PC-3 (cell line): ENCODE measurements around the gene PER2. TPM values are rescaled to one million over a fixed set of nuclear protein-coding genes. Genes with fewer than 3 reads are reported as not detected.

Experiments used
- ATAC-seq: fragments of 200-7000 bp; cut with Tn5 transposase; 2 replicates; pipeline ENCODE4 v1.9.1; 2020; ENCODE audit warnings: mild to moderate bottlenecking, moderate library complexity
- BruUV-seq: library from RNA; stranded (reverse); fragments of 400-500 nt; replicated peaks from 2 replicates; lab custom pipeline; 2021; lab: Mats Ljungman, UMichigan
- CTCF ChIA-PET: fragments of 300-600 bp; sonication (Branson Sonifier 250); formaldehyde crosslinking; loops from one replicate; lab custom pipeline; 2022; ENCODE audit warnings: antibody characterized with exemption; lab: Charles Lee
- POLR2A ChIA-PET: fragments of 300-600 bp; sonication (Branson Sonifier 250); formaldehyde crosslinking; loops from one replicate; lab custom pipeline; 2022; ENCODE audit warnings: antibody characterized with exemption; ENCODE audit not compliant: unreplicated experiment; lab: Charles Lee
- DNase-seq: peaks from one replicate; pipeline ENCODE4 v3.0.0-alpha.2; 2015
- H2AFZ ChIP-seq: fragments of 300-600 bp; sonication (generic); 2 replicates; pipeline ENCODE4 v1.6.0; 2016; ENCODE audit warnings: antibody characterized with exemption, low read length
- H3F3A ChIP-seq: fragments of 300-600 bp; sonication (generic); one replicate; pipeline ENCODE4 v1.6.0; 2017; ENCODE audit warnings: antibody characterized with exemption, low read length, control low read depth, mild to moderate bottlenecking; ENCODE audit not compliant: unreplicated experiment
- H3K27ac ChIP-seq: fragments of 300-600 bp; sonication (generic); 2 replicates; pipeline ENCODE4 v1.5.1; 2016; ENCODE audit warnings: mild to moderate bottlenecking, low read length
- H3K27me3 ChIP-seq: fragments of 300-600 bp; sonication (generic); 2 replicates; pipeline ENCODE4 v1.6.1; 2016; ENCODE audit warnings: low read length, mixed read lengths
- H3K36me3 ChIP-seq: fragments of 300-600 bp; sonication (generic); 2 replicates; pipeline ENCODE4 v1.6.1; 2016; ENCODE audit warnings: low read depth, mixed run types, low read length, mixed read lengths
- H3K4me1 ChIP-seq: fragments of 300-600 bp; sonication (generic); 2 replicates; pipeline ENCODE4 v1.5.1; 2016; ENCODE audit warnings: low read length; ENCODE audit not compliant: insufficient read depth
- H3K4me2 ChIP-seq: fragments of 300-600 bp; sonication (generic); 2 replicates; pipeline ENCODE4 v1.6.0; 2016; ENCODE audit warnings: low read length
- H3K4me3 ChIP-seq: fragments of 300-600 bp; sonication (generic); 2 replicates; pipeline ENCODE4 v1.5.1; 2016; ENCODE audit warnings: mild to moderate bottlenecking, low read length, mixed read lengths
- H3K79me2 ChIP-seq: fragments of 300-600 bp; sonication (generic); 2 replicates; pipeline ENCODE4 v1.6.1; 2017; ENCODE audit warnings: low read length, mixed read lengths
- H3K9ac ChIP-seq: fragments of 300-600 bp; sonication (generic); 2 replicates; pipeline ENCODE4 v1.6.0; 2016; ENCODE audit warnings: mild to moderate bottlenecking, low read length
- H3K9me2 ChIP-seq: fragments of 300-600 bp; sonication (generic); replicated peaks from 2 replicates; pipeline ENCODE4 v1.6.1; 2016; ENCODE audit warnings: mixed run types, low read length, mixed read lengths
- H3K9me3 ChIP-seq: fragments of 300-600 bp; sonication (generic); 2 replicates; pipeline ENCODE4 v1.6.1; 2016; ENCODE audit warnings: low read length, mixed read lengths
- H4K20me1 ChIP-seq: fragments of 300-600 bp; sonication (generic); 2 replicates; pipeline ENCODE4 v1.6.1; 2016; ENCODE audit warnings: low read length, mixed read lengths
- EZH2 ChIP-seq: fragments of 300-600 bp; sonication (generic); IDR thresholded peaks from one replicate; pipeline ENCODE4 v1.6.1; 2017; ENCODE audit warnings: antibody characterized with exemption, mild to moderate bottlenecking, low read length; ENCODE audit not compliant: unreplicated experiment
- EZH2phosphoT487 ChIP-seq: fragments of 300-600 bp; sonication (generic); IDR thresholded peaks from 2 replicates; pipeline ENCODE4 v1.6.1; 2018; ENCODE audit warnings: mild to moderate bottlenecking, antibody characterized with exemption, low read length, borderline replicate concordance
- intact Hi-C: fragments of 100-400 bp; cut with micrococcal nuclease; formaldehyde crosslinking; loops from 2 replicates; pipeline ENCODE4 v1.9.0; 2023
- total RNA-seq: library from RNA; depleted of rRNA; stranded (reverse); fragments of >200 nt; gene quantifications from 2 replicates; pipeline ENCODE4 v1.2.3, GENCODE V29; 2014
- TF ChIP-seq, protein P1 (sequence below): fragments of 300-600 bp; sonication (generic); conservative IDR thresholded peaks from 2 replicates; pipeline ENCODE4 v1.5.1; 2017; ENCODE audit warnings: antibody characterized with exemption, low read depth, mild to moderate bottlenecking, low read length

The PER2 gene
- total RNA-seq, 1 experiment from 2014 or later, result 8.6 TPM

DNA sequence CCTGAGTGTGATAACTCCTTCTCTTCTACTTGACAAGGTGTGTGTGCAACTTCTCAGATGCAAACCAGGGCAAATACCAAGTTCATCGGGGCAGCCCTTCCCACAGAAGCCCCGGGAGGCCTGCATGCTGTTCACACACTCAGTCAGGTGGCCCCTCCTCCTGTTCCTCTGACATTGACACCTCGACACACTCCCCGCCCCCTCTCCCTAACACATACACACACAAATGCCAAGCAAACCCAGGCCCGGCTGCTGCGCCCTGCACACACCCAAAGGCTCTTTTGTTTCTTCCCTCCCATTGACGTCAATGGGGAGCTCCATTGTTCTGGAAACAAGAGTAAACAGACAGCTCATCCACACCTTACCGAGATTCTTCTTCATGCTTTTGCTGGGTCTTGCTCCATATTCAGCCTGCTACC is 1.7 kb upstream of the PER2 start:
- ATAC-seq (peak; percentile 43), DNase-seq (peak; percentile 92)
- Histone ChIP-seq H4K20me1 (no peaks in the 10 kb centered on the region), H3K36me3 (no peaks in the 10 kb centered on the region), H2AFZ (no peak overlapping the region), H3K4me3 (0 out of 2 replicates have a peak overlapping the region, but pooled peaks have one; percentile 80), H3F3A (peaks cover 9% of the 10 kb centered on the region), H3K27ac (peak overlapping the region; percentile 95), H3K9me3 (no peaks in the 10 kb centered on the region), H3K4me2 (peak overlapping the region; percentile 81), H3K9me2 (no peaks in the 10 kb centered on the region), H3K9ac (peak overlapping the region; percentile 98), H3K27me3 (no peaks in the 10 kb centered on the region), H3K4me1 (peaks cover 46% of the 10 kb centered on the region), H3K79me2 (peaks cover 30% of the 10 kb centered on the region)
- CTCF ChIA-PET, result interaction anchor here (0.7 to 1.0 kb wide), 2 partner anchors 15 to 259 kb away, joined by 3 to 5 read pairs; no protein-coding TSS in a partner anchor
- POLR2A ChIA-PET, result interaction anchor here (0.6 kb wide), 3 partner anchors 18 to 162 kb away, joined by 3 to 7 read pairs (median 6); no protein-coding TSS in a partner anchor
- intact Hi-C loops, result loop anchor here (1.0 kb wide), 1 partner anchor 30 kb away; the partner anchor contains the start of gene TRAF3IP1
- BruUV-seq, result no TSS peak
- TF ChIP-seq EZH2phosphoT487 (no peak), EZH2 (no peak)
- TF ChIP-seq, protein P1, sequence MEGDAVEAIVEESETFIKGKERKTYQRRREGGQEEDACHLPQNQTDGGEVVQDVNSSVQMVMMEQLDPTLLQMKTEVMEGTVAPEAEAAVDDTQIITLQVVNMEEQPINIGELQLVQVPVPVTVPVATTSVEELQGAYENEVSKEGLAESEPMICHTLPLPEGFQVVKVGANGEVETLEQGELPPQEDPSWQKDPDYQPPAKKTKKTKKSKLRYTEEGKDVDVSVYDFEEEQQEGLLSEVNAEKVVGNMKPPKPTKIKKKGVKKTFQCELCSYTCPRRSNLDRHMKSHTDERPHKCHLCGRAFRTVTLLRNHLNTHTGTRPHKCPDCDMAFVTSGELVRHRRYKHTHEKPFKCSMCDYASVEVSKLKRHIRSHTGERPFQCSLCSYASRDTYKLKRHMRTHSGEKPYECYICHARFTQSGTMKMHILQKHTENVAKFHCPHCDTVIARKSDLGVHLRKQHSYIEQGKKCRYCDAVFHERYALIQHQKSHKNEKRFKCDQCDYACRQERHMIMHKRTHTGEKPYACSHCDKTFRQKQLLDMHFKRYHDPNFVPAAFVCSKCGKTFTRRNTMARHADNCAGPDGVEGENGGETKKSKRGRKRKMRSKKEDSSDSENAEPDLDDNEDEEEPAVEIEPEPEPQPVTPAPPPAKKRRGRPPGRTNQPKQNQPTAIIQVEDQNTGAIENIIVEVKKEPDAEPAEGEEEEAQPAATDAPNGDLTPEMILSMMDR, result no peak

DNA sequence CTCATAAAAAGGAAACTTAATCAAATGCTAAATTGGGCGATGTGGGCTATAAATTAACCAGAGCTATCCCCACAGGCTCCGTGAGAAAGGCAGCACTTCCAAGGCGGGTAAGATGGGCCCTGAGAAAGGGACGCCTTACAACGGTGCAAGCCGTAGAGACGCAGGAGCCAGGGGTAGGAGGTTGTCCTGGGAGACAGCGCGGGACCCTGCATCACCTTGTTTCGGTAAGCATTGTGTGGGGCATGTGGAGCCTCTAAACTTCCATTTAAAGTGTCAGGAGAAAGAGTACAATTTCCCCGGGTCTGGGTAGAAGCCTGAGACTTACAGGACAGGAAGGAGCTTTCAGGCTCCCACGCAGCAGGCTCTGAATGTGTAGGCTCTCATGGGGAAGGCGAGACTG is 1.2 kb upstream of the PER2 start:
- BruUV-seq, result TSS peak; percentile 16
- H2AFZ ChIP-seq, result 0 out of 2 replicates have a peak overlapping the region, but pooled peaks have one; percentile 47
- H3F3A ChIP-seq, result peaks cover 9% of the 10 kb centered on the region
- H3K9me2 ChIP-seq, result no peaks in the 10 kb centered on the region
- intact Hi-C loops, result loop anchor here (2.0 kb wide), 1 partner anchor 149 kb away; no protein-coding TSS in a partner anchor
- H3K27me3 ChIP-seq, result no peaks in the 10 kb centered on the region
- peak overlapping the region; percentile 81 for H3K4me2 ChIP-seq
- H3K36me3 ChIP-seq, result no peaks in the 10 kb centered on the region
- peak overlapping the region; percentile 80 for H3K4me3 ChIP-seq
- CTCF ChIA-PET, result interaction anchor here (1.0 kb wide), 1 partner anchor 16 kb away, joined by 3 read pairs; no protein-coding TSS in a partner anchor
- no peaks in the 10 kb centered on the region for H4K20me1 ChIP-seq
- H3K4me1 ChIP-seq, result peaks cover 48% of the 10 kb centered on the region
- peaks cover 35% of the 10 kb centered on the region for H3K79me2 ChIP-seq
- no peaks in the 10 kb centered on the region for H3K9me3 ChIP-seq
- POLR2A ChIA-PET, result interaction anchor here (0.6 to 0.7 kb wide), 2 partner anchors 150 to 431 kb away, joined by 3 to 5 read pairs; no protein-coding TSS in a partner anchor
- no peak for DNase-seq
- no peak for ATAC-seq
- H3K9ac ChIP-seq, result peak overlapping the region; percentile 98
- no peak for TF ChIP-seq EZH2
- TF ChIP-seq, protein P1, result no peak
- no peak for TF ChIP-seq EZH2phosphoT487
- H3K27ac ChIP-seq, result peak overlapping the region; percentile 94
